WTC11 (cell line): ENCODE measurements around the gene PFDN1. TPM values are rescaled to one million over a fixed set of nuclear protein-coding genes. Genes with fewer than 3 reads are reported as not detected.

Source experiments
- ATAC-seq: fragments of 200-7000 bp; cut with Tn5 transposase; 2 replicates; pipeline ENCODE4 v1.10.0; 2021; ENCODE audit warnings: mild to moderate bottlenecking, moderate library complexity
- CTCF ChIA-PET: fragments of 300-600 bp; sonication (Branson Sonifier 250); formaldehyde crosslinking; loops from one replicate; lab custom pipeline; 2021; ENCODE audit warnings: antibody characterized with exemption; lab: Charles Lee
- POLR2A ChIA-PET: fragments of 350-600 bp; sonication (Branson Sonifier 250); formaldehyde crosslinking; loops from one replicate; lab custom pipeline; 2021; ENCODE audit warnings: antibody characterized with exemption; lab: Charles Lee
- DNase-seq: peaks from one replicate; pipeline ENCODE4 v3.0.0; 2021; ENCODE audit warnings: low spot score
- H3K27ac Mint-ChIP-seq: 2 replicates; pipeline ENCODE4 v1.8.0; 2021; ENCODE audit warnings: mixed read lengths
- H3K27me3 Mint-ChIP-seq: 2 replicates; pipeline ENCODE4 v1.8.0; 2021; ENCODE audit warnings: low read depth, mild to moderate bottlenecking, moderate library complexity, mixed read lengths
- H3K36me3 Mint-ChIP-seq: 2 replicates; pipeline ENCODE4 v1.8.0; 2021; ENCODE audit warnings: mixed read lengths
- H3K4me1 Mint-ChIP-seq: 2 replicates; pipeline ENCODE4 v1.8.0; 2022; ENCODE audit warnings: mixed read lengths
- H3K4me3 Mint-ChIP-seq: 2 replicates; pipeline ENCODE4 v1.8.0; 2021; ENCODE audit warnings: mild to moderate bottlenecking, moderate library complexity, mixed read lengths
- H3K9me3 Mint-ChIP-seq: 2 replicates; pipeline ENCODE4 v1.8.0; 2021; ENCODE audit warnings: mixed read lengths
- ATF3 ChIP-seq: sonication (generic); formaldehyde crosslinking; conservative IDR thresholded peaks from 2 replicates; pipeline ENCODE4 v1.8.1; 2022; ENCODE audit warnings: mild to moderate bottlenecking, missing genetic modification reagents
- E2F5 ChIP-seq: sonication (generic); formaldehyde crosslinking; IDR thresholded peaks from 2 replicates; pipeline ENCODE4 v1.8.1; 2022; ENCODE audit warnings: mild to moderate bottlenecking, moderate library complexity, missing genetic modification reagents
- FOXK1 ChIP-seq: sonication (generic); formaldehyde crosslinking; IDR thresholded peaks from 2 replicates; pipeline ENCODE4 v1.8.0; 2022; ENCODE audit warnings: mild to moderate bottlenecking, moderate library complexity, missing genetic modification reagents
- MAX ChIP-seq: sonication (generic); formaldehyde crosslinking; IDR thresholded peaks from 2 replicates; pipeline ENCODE4 v1.8.0; 2022; ENCODE audit warnings: mild to moderate bottlenecking, missing genetic modification reagents
- MLX ChIP-seq: sonication (generic); formaldehyde crosslinking; IDR thresholded peaks from 2 replicates; pipeline ENCODE4 v1.8.1; 2023; ENCODE audit warnings: mild to moderate bottlenecking, missing genetic modification reagents, moderate library complexity
- NFATC4 ChIP-seq: fragments of 250-450 bp; sonication (Bioruptor Pico); IDR thresholded peaks from 2 replicates; pipeline ENCODE4 v1.9.0; 2021; ENCODE audit warnings: mild to moderate bottlenecking
- RORB ChIP-seq: fragments of 250-450 bp; sonication (Bioruptor Pico); IDR thresholded peaks from 2 replicates; pipeline ENCODE4 v1.9.0; 2021; ENCODE audit warnings: mild to moderate bottlenecking
- SMAD4 ChIP-seq: sonication (generic); formaldehyde crosslinking; IDR thresholded peaks from 2 replicates; pipeline ENCODE4 v1.8.0; 2022; ENCODE audit warnings: mild to moderate bottlenecking, missing genetic modification reagents
- TEAD4 ChIP-seq: sonication (generic); formaldehyde crosslinking; IDR thresholded peaks from 2 replicates; pipeline ENCODE4 v1.8.0; 2022; ENCODE audit warnings: mild to moderate bottlenecking, missing genetic modification reagents
- ZNF121 ChIP-seq: sonication (generic); formaldehyde crosslinking; IDR thresholded peaks from 2 replicates; pipeline ENCODE4 v1.8.0; 2023; ENCODE audit warnings: missing genetic modification reagents
- ZNF317 ChIP-seq: sonication (generic); formaldehyde crosslinking; IDR thresholded peaks from 2 replicates; pipeline ENCODE4 v1.8.1; 2023; ENCODE audit warnings: low read depth, mild to moderate bottlenecking, moderate library complexity, missing genetic modification reagents, borderline replicate concordance
- ZNF671 ChIP-seq: fragments of 250-450 bp; sonication (Bioruptor Pico); IDR thresholded peaks from 2 replicates; pipeline ENCODE4 v1.8.0; 2021; ENCODE audit warnings: mild to moderate bottlenecking
- total RNA-seq: library from RNA; stranded (reverse); gene quantifications from 3 replicates; pipeline ENCODE4 v1.2.3, GENCODE V29; 2021
- TF ChIP-seq, protein P1 (sequence below): fragments of 250-450 bp; sonication (Bioruptor Pico); IDR thresholded peaks from 2 replicates; pipeline ENCODE4 v2.1.2; 2022; ENCODE audit warnings: mild to moderate bottlenecking, moderate library complexity
- TF ChIP-seq, protein P2 (sequence below): sonication (generic); formaldehyde crosslinking; IDR thresholded peaks from 2 replicates; pipeline ENCODE4 v1.8.0; 2022; ENCODE audit warnings: missing genetic modification reagents
- TF ChIP-seq, protein P3 (sequence below): sonication (generic); formaldehyde crosslinking; IDR thresholded peaks from 2 replicates; pipeline ENCODE4 v1.8.1; 2023; ENCODE audit warnings: mild to moderate bottlenecking, missing genetic modification reagents
- TF ChIP-seq, protein P4 (sequence below): sonication (generic); formaldehyde crosslinking; IDR thresholded peaks from 2 replicates; pipeline ENCODE4 v1.8.0; 2023; ENCODE audit warnings: missing genetic modification reagents, mild to moderate bottlenecking, borderline replicate concordance

PFDN1 gene
- total RNA-seq, 1 experiment from 2014 or later, result 44.1 TPM

DNA sequence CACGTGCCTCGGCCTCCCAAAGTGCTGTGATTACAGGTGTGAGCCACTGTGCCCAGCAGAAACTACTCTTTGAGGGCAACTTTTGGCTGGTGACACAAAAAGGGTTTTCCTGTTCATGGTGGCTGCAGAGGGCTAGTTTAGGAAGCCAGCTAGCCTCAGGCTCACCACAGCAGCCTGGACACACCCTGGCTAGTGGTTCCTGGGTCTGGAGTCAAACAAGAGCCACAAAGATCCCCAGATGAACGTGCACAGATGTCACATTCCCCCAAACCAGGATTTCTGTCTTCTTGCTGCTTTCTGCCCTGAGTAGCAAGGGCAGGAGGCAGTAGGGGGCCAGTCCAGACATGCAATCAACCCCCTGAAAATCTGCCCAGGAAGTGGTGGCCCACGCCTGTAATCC lies 36.7 kb upstream of the PFDN1 start (continued):
- TF ChIP-seq ZNF671 (CRISPR knock-in tag) (no peak), E2F5 (CRISPR knock-in tag) (no peak), NFATC4 (CRISPR knock-in tag) (no peak), MAX (no peak), ZNF317 (CRISPR knock-in tag) (no peak), ATF3 (CRISPR knock-in tag) (no peak), RORB (CRISPR knock-in tag) (no peak), SMAD4 (no peak), TEAD4 (CRISPR knock-in tag) (no peak)
- TF ChIP-seq, protein P1, sequence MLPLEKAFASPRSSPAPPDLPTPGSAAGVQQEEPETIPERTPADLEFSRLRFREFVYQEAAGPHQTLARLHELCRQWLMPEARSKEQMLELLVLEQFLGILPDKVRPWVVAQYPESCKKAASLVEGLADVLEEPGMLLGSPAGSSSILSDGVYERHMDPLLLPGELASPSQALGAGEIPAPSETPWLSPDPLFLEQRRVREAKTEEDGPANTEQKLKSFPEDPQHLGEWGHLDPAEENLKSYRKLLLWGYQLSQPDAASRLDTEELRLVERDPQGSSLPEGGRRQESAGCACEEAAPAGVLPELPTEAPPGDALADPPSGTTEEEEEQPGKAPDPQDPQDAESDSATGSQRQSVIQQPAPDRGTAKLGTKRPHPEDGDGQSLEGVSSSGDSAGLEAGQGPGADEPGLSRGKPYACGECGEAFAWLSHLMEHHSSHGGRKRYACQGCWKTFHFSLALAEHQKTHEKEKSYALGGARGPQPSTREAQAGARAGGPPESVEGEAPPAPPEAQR (CRISPR knock-in tag), result no peak

GRCh38 chr5:140338908-140339307 lies 36.0 kb upstream of the PFDN1 start:
- Mint-ChIP-seq H3K9me3 (no peaks in the 10 kb centered on the region), H3K27me3 (no peaks in the 10 kb centered on the region), H3K4me1 (0 out of 2 replicates have a peak, but pooled peaks cover 2% of the 10 kb centered on the region), H3K27ac (no peak overlapping the region), H3K4me3 (no peak overlapping the region), H3K36me3 (no peaks in the 10 kb centered on the region; the same call in 1 of the 2 replicates)
- ATAC-seq (no peak), DNase-seq (no peak)
- no peak for TF ChIP-seq ZNF317 (CRISPR knock-in tag)
- TF ChIP-seq, protein P2, sequence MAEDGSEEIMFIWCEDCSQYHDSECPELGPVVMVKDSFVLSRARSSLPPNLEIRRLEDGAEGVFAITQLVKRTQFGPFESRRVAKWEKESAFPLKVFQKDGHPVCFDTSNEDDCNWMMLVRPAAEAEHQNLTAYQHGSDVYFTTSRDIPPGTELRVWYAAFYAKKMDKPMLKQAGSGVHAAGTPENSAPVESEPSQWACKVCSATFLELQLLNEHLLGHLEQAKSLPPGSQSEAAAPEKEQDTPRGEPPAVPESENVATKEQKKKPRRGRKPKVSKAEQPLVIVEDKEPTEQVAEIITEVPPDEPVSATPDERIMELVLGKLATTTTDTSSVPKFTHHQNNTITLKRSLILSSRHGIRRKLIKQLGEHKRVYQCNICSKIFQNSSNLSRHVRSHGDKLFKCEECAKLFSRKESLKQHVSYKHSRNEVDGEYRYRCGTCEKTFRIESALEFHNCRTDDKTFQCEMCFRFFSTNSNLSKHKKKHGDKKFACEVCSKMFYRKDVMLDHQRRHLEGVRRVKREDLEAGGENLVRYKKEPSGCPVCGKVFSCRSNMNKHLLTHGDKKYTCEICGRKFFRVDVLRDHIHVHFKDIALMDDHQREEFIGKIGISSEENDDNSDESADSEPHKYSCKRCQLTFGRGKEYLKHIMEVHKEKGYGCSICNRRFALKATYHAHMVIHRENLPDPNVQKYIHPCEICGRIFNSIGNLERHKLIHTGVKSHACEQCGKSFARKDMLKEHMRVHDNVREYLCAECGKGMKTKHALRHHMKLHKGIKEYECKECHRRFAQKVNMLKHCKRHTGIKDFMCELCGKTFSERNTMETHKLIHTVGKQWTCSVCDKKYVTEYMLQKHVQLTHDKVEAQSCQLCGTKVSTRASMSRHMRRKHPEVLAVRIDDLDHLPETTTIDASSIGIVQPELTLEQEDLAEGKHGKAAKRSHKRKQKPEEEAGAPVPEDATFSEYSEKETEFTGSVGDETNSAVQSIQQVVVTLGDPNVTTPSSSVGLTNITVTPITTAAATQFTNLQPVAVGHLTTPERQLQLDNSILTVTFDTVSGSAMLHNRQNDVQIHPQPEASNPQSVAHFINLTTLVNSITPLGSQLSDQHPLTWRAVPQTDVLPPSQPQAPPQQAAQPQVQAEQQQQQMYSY (CRISPR knock-in tag), result no peak
- no peak for TF ChIP-seq MLX
- no peak for TF ChIP-seq NFATC4 (CRISPR knock-in tag)
- TF ChIP-seq, protein P3, sequence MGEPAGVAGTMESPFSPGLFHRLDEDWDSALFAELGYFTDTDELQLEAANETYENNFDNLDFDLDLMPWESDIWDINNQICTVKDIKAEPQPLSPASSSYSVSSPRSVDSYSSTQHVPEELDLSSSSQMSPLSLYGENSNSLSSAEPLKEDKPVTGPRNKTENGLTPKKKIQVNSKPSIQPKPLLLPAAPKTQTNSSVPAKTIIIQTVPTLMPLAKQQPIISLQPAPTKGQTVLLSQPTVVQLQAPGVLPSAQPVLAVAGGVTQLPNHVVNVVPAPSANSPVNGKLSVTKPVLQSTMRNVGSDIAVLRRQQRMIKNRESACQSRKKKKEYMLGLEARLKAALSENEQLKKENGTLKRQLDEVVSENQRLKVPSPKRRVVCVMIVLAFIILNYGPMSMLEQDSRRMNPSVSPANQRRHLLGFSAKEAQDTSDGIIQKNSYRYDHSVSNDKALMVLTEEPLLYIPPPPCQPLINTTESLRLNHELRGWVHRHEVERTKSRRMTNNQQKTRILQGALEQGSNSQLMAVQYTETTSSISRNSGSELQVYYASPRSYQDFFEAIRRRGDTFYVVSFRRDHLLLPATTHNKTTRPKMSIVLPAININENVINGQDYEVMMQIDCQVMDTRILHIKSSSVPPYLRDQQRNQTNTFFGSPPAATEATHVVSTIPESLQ (CRISPR knock-in tag), result no peak
- TF ChIP-seq, protein P4, sequence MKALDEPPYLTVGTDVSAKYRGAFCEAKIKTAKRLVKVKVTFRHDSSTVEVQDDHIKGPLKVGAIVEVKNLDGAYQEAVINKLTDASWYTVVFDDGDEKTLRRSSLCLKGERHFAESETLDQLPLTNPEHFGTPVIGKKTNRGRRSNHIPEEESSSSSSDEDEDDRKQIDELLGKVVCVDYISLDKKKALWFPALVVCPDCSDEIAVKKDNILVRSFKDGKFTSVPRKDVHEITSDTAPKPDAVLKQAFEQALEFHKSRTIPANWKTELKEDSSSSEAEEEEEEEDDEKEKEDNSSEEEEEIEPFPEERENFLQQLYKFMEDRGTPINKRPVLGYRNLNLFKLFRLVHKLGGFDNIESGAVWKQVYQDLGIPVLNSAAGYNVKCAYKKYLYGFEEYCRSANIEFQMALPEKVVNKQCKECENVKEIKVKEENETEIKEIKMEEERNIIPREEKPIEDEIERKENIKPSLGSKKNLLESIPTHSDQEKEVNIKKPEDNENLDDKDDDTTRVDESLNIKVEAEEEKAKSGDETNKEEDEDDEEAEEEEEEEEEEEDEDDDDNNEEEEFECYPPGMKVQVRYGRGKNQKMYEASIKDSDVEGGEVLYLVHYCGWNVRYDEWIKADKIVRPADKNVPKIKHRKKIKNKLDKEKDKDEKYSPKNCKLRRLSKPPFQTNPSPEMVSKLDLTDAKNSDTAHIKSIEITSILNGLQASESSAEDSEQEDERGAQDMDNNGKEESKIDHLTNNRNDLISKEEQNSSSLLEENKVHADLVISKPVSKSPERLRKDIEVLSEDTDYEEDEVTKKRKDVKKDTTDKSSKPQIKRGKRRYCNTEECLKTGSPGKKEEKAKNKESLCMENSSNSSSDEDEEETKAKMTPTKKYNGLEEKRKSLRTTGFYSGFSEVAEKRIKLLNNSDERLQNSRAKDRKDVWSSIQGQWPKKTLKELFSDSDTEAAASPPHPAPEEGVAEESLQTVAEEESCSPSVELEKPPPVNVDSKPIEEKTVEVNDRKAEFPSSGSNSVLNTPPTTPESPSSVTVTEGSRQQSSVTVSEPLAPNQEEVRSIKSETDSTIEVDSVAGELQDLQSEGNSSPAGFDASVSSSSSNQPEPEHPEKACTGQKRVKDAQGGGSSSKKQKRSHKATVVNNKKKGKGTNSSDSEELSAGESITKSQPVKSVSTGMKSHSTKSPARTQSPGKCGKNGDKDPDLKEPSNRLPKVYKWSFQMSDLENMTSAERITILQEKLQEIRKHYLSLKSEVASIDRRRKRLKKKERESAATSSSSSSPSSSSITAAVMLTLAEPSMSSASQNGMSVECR (CRISPR knock-in tag), result no peak
- TF ChIP-seq ZNF121 (CRISPR knock-in tag), result no peak
- TF ChIP-seq FOXK1 (CRISPR knock-in tag), result no peak
- CTCF ChIA-PET, result interaction anchor here (3.1 kb wide), 1 partner anchor 95 kb away, joined by 15 read pairs; no protein-coding TSS in a partner anchor
- POLR2A ChIA-PET, result interaction anchor here (1.5 kb wide), 1 partner anchor 8 kb away, joined by 4 read pairs; the partner anchor contains the start of gene HBEGF
